ENCODE measurements around the gene ZNF579.

ZNF579 gene

GRCh38 chr19:55599468-55599841 is 18.8 kb upstream of the ZNF579 start, which contains the start of gene FIZ1:
Gene FIZ1, minus strand, starts transcription at chr19:55599517. Its CDS starts 1,652 bp downstream, at chr19:55597865.
- H3K27ac ChIP-seq (ENCODE audit: low read length): peak within 1 kb of the TSS; percentile 60
- H3K27me3 ChIP-seq (ENCODE audit: insufficient read depth, low read length): no peaks in the 10 kb centered on the region
- H3K4me3 ChIP-seq (ENCODE audit: low read length): peak within 1 kb of the TSS; percentile 76
- peak within 1 kb of the TSS; percentile 88 for H3K9ac ChIP-seq (ENCODE audit: low read depth, low read length)
- H3K9me3 ChIP-seq (ENCODE audit: insufficient read depth, low read depth, low read length): no peaks in the 10 kb centered on the region
- peaks cover 12% of the 10 kb centered on the region; the same call in 1 of the 2 replicates for H3K4me1 ChIP-seq (ENCODE audit: insufficient read depth, low read length)
- peaks cover 25% of the 10 kb centered on the region for H3K36me3 ChIP-seq (ENCODE audit: insufficient read depth, low read depth, low read length)

- peak overlapping the region; percentile 76 for H3K4me3 ChIP-seq (ENCODE audit: low read length)
- peaks cover 25% of the 10 kb centered on the region for H3K36me3 ChIP-seq (ENCODE audit: insufficient read depth, low read depth, low read length)
- H3K27ac ChIP-seq (ENCODE audit: low read length): peak overlapping the region; percentile 60
- H3K4me1 ChIP-seq (ENCODE audit: insufficient read depth, low read length): peaks cover 12% of the 10 kb centered on the region; the same call in 1 of the 2 replicates
- H3K9me3 ChIP-seq (ENCODE audit: insufficient read depth, low read depth, low read length): no peaks in the 10 kb centered on the region
- no peaks in the 10 kb centered on the region for H3K27me3 ChIP-seq (ENCODE audit: insufficient read depth, low read length)
- H3K9ac ChIP-seq (ENCODE audit: low read depth, low read length): peak overlapping the region; percentile 88
These were observed 18.2 kb upstream of the ZNF579 start for GRCh38 chr19:55598719-55599467.

GRCh38 chr19:55598034-55598433 is 17.4 kb upstream of the ZNF579 start:
- no peaks in the 10 kb centered on the region for H3K9me3 ChIP-seq (ENCODE audit: insufficient read depth, low read depth, low read length)
- no peak overlapping the region for H3K27ac ChIP-seq (ENCODE audit: low read length)
- peak overlapping the region; percentile 66 for H3K4me3 ChIP-seq (ENCODE audit: low read length)
- H3K4me1 ChIP-seq (ENCODE audit: insufficient read depth, low read length): peaks cover 12% of the 10 kb centered on the region; the same call in 1 of the 2 replicates
- peaks cover 25% of the 10 kb centered on the region for H3K36me3 ChIP-seq (ENCODE audit: insufficient read depth, low read depth, low read length)
- H3K9ac ChIP-seq (ENCODE audit: low read depth, low read length): no peak overlapping the region
- H3K27me3 ChIP-seq (ENCODE audit: insufficient read depth, low read length): no peaks in the 10 kb centered on the region

DNA sequence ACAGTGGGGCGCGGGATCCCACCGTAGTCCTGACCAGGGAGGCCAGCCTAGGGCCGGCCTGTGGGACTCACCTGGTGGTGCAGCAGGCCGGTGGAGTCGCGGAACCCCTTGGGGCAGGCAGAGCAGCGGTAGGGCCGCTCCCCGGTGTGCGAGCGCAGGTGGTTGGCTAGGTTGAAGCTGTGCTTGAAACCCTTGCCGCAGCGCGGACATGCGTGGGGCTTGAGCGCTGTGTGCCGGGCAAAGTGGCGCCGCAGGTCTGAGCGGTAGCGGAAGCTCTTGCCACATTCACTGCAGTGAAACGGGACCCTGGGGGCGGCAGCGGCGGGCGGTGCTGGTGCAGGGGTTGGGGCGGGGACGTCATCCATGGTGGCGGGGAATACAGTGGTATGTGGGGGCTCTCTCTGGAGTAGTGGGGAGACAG is 16.9 kb upstream of the ZNF579 start:
- Histone ChIP-seq H3K9ac (ENCODE audit: low read depth, low read length) (no peak overlapping the region), H3K36me3 (ENCODE audit: insufficient read depth, low read depth, low read length) (peaks cover 25% of the 10 kb centered on the region), H3K27ac (ENCODE audit: low read length) (no peak overlapping the region), H3K4me3 (ENCODE audit: low read length) (no peak overlapping the region), H3K4me1 (ENCODE audit: insufficient read depth, low read length) (peaks cover 12% of the 10 kb centered on the region; the same call in 1 of the 2 replicates), H3K9me3 (ENCODE audit: insufficient read depth, low read depth, low read length) (no peaks in the 10 kb centered on the region), H3K27me3 (ENCODE audit: insufficient read depth, low read length) (no peaks in the 10 kb centered on the region)

GRCh38 chr19:55596304-55596703 is 15.7 kb upstream of the ZNF579 start:
- Histone ChIP-seq H3K4me1 (ENCODE audit: insufficient read depth, low read length) (peaks cover 12% of the 10 kb centered on the region; the same call in 1 of the 2 replicates), H3K9ac (ENCODE audit: low read depth, low read length) (no peak overlapping the region), H3K9me3 (ENCODE audit: insufficient read depth, low read depth, low read length) (no peaks in the 10 kb centered on the region), H3K4me3 (ENCODE audit: low read length) (no peak overlapping the region), H3K36me3 (ENCODE audit: insufficient read depth, low read depth, low read length) (peaks cover 25% of the 10 kb centered on the region), H3K27ac (ENCODE audit: low read length) (no peak overlapping the region), H3K27me3 (ENCODE audit: insufficient read depth, low read length) (no peaks in the 10 kb centered on the region)

DNA sequence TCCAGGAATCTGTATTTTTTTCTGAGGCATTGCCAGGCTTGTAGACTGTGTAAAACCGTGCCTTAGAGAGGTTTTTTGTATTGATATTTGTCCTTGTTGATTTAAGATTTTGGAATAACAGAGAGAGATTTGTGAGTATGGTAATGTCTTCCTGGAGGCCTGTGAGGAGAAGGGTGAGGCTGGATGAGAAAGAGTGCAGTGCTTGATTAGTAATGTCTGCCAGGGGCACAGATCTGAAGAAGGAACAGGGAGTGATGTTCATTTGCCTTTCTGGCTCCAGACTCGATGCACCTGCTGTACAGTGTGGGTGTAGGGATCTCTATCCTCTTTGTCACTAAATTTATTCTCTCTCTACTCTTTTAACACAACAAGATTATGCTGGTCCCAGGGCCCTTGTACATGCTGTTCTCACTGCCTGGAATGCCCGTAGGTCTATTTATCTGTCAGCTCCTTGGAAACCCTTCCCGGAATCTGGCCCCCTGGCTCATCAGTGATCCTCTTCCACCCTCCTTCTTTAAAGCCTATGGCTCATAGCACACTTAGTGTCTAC is 14.4 kb upstream of the ZNF579 start:
- Histone ChIP-seq H3K4me1 (ENCODE audit: insufficient read depth, low read length) (peaks cover 7% of the 10 kb centered on the region; the same call in 1 of the 2 replicates), H3K4me3 (ENCODE audit: low read length) (no peak overlapping the region), H3K9ac (ENCODE audit: low read depth, low read length) (no peak overlapping the region), H3K9me3 (ENCODE audit: insufficient read depth, low read depth, low read length) (no peaks in the 10 kb centered on the region), H3K27me3 (ENCODE audit: insufficient read depth, low read length) (no peaks in the 10 kb centered on the region), H3K36me3 (ENCODE audit: insufficient read depth, low read depth, low read length) (peaks cover 25% of the 10 kb centered on the region), H3K27ac (ENCODE audit: low read length) (no peak overlapping the region)

DNA sequence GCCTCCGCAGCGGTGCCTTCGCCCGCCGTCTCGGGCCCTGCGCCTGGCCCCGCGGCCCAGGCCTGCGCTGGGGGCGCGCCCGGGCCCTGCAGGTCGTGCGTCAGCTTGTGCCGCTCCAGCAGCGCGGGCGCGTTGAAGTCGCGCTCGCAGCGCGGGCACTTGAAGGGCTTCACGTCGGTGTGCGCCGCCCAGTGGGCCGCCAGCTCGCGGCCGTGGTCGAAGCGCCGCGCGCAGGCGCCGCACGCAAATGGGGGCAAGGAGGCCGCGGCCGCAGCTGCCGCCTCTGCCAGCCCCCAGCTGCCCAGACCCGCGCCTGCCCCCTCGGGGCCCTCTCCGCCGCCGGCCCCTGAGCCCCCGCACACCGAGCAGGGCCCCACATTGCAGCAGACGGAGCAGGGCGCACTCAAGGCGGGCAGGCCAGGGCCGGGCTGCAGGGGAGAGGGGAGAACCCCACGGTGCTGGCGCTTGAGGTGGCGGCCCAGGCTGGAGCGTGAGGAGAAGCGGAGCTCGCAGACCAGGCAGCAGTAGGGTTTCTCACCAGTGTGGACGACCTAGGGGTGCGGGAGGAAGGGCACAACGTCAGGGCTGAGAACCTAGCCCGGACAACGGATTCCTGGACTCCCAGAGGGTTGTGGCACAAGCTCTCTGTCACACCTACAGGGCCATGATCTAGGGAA is 12.6 kb upstream of the ZNF579 start:
- no peak overlapping the region for H3K4me3 ChIP-seq (ENCODE audit: low read length)
- H3K9me3 ChIP-seq (ENCODE audit: insufficient read depth, low read depth, low read length): no peaks in the 10 kb centered on the region
- peaks cover 2% of the 10 kb centered on the region; the same call in 1 of the 2 replicates for H3K4me1 ChIP-seq (ENCODE audit: insufficient read depth, low read length)
- peaks cover 25% of the 10 kb centered on the region for H3K36me3 ChIP-seq (ENCODE audit: insufficient read depth, low read depth, low read length)
- no peak overlapping the region for H3K27ac ChIP-seq (ENCODE audit: low read length)
- H3K9ac ChIP-seq (ENCODE audit: low read depth, low read length): no peak overlapping the region
- H3K27me3 ChIP-seq (ENCODE audit: insufficient read depth, low read length): no peaks in the 10 kb centered on the region

- H3K9ac ChIP-seq (ENCODE audit: low read depth, low read length): no peak overlapping the region
- H3K36me3 ChIP-seq (ENCODE audit: insufficient read depth, low read depth, low read length): peaks cover 25% of the 10 kb centered on the region
- no peaks in the 10 kb centered on the region for H3K27me3 ChIP-seq (ENCODE audit: insufficient read depth, low read length)
- no peaks in the 10 kb centered on the region for H3K4me1 ChIP-seq (ENCODE audit: insufficient read depth, low read length)
- no peaks in the 10 kb centered on the region for H3K9me3 ChIP-seq (ENCODE audit: insufficient read depth, low read depth, low read length)
- H3K4me3 ChIP-seq (ENCODE audit: low read length): no peak overlapping the region
- H3K27ac ChIP-seq (ENCODE audit: low read length): no peak overlapping the region
These were observed 11.9 kb upstream of the ZNF579 start for GRCh38 chr19:55592391-55593090.

- Histone ChIP-seq H3K36me3 (ENCODE audit: insufficient read depth, low read depth, low read length) (peaks cover 19% of the 10 kb centered on the region), H3K4me3 (ENCODE audit: low read length) (no peak overlapping the region), H3K4me1 (ENCODE audit: insufficient read depth, low read length) (no peaks in the 10 kb centered on the region), H3K27me3 (ENCODE audit: insufficient read depth, low read length) (peaks cover 3% of the 10 kb centered on the region; the same call in 1 of the 2 replicates), H3K9ac (ENCODE audit: low read depth, low read length) (no peak overlapping the region), H3K27ac (ENCODE audit: low read length) (no peak overlapping the region), H3K9me3 (ENCODE audit: insufficient read depth, low read depth, low read length) (no peaks in the 10 kb centered on the region)
These were observed 10.9 kb upstream of the ZNF579 start for GRCh38 chr19:55591555-55591954.

- no peak overlapping the region for H3K9ac ChIP-seq (ENCODE audit: low read depth, low read length)
- no peak overlapping the region for H3K27ac ChIP-seq (ENCODE audit: low read length)
These were observed 10.0 kb upstream of the ZNF579 start for GRCh38 chr19:55590617-55591016.

GRCh38 chr19:55590109-55590508 is 9.5 kb upstream of the ZNF579 start:
- Histone ChIP-seq H3K9ac (ENCODE audit: low read depth, low read length) (no peak overlapping the region), H3K27me3 (ENCODE audit: insufficient read depth, low read length) (peaks cover 9% of the 10 kb centered on the region; the same call in 1 of the 2 replicates), H3K27ac (ENCODE audit: low read length) (no peak overlapping the region), H3K4me3 (ENCODE audit: low read length) (no peak overlapping the region), H3K4me1 (ENCODE audit: insufficient read depth, low read length) (no peaks in the 10 kb centered on the region), H3K9me3 (ENCODE audit: insufficient read depth, low read depth, low read length) (no peaks in the 10 kb centered on the region), H3K36me3 (ENCODE audit: insufficient read depth, low read depth, low read length) (peaks cover 6% of the 10 kb centered on the region)

More at GRCh38 chr19:55590617-55591016, 10.0 kb upstream of the ZNF579 start:
- Histone ChIP-seq H3K4me1 (ENCODE audit: insufficient read depth, low read length) (no peaks in the 10 kb centered on the region), H3K4me3 (ENCODE audit: low read length) (no peak overlapping the region), H3K9me3 (ENCODE audit: insufficient read depth, low read depth, low read length) (no peaks in the 10 kb centered on the region), H3K27me3 (ENCODE audit: insufficient read depth, low read length) (peaks cover 8% of the 10 kb centered on the region; the same call in 1 of the 2 replicates), H3K36me3 (ENCODE audit: insufficient read depth, low read depth, low read length) (peaks cover 11% of the 10 kb centered on the region)
